ENCODE results near the gene ALKAL2.

- no peak for TF ChIP-seq CTCF (IDR thresholded peaks at IDR 0.05)
- no peak for TF ChIP-seq POLR2A (IDR thresholded peaks at IDR 0.05)
Observed at GRCh38 chr2:268323-268722, 19.6 kb downstream of the ALKAL2 start.

Measured in transverse colon (tissue), 3 donors.